HEK293 (cell line): Measurements from ENCODE around the gene APOC3.

Experiments used
- CTCF ChIA-PET: fragments of 350-600 bp; formaldehyde crosslinking; extraction: SDS; loops from one replicate; lab custom pipeline; 2021; ENCODE audit warnings: antibody characterized with exemption; lab: Yijun Ruan, JAX
- POLR2A ChIA-PET: fragments of 300-600 bp; formaldehyde crosslinking; extraction: SDS; loops from one replicate; lab custom pipeline; 2020; ENCODE audit warnings: antibody characterized with exemption, inconsistent platforms; lab: Yijun Ruan, JAX
- H3K27ac ChIP-seq: fragments of 200-500 bp; sonication (Bioruptor generic); 2 replicates; pipeline ENCODE4 v1.5.1; 2014; ENCODE audit warnings: low read depth, low read length, control low read depth, inconsistent platforms; ENCODE audit errors: extremely low read depth
- H3K36me3 ChIP-seq, 2 experiments: fragments of 200-500 bp in 1 of 2; sonication (Bioruptor generic) in 1 of 2; 1 replicate in 1 of 2; 2 replicates in 1 of 2; pipeline ENCODE4 v1.5.1; 2014 to 2017; ENCODE audit warnings: inconsistent platforms in 2 of 2, low read length in 2 of 2; ENCODE audit not compliant: control insufficient read depth in 2 of 2, insufficient read depth in 1 of 2
- H3K4me1 ChIP-seq: fragments of 200-500 bp; sonication (Bioruptor generic); 2 replicates; pipeline ENCODE4 v1.5.1; 2014; ENCODE audit warnings: mild to moderate bottlenecking, low read length, inconsistent platforms; ENCODE audit not compliant: control insufficient read depth, insufficient read depth
- H3K4me3 ChIP-seq: 2 replicates; pipeline ENCODE4 v1.5.1; 2011; ENCODE audit warnings: low read depth, mild to moderate bottlenecking, control low read depth, low read length, moderate library complexity
- H3K9me3 ChIP-seq: fragments of 200-500 bp; sonication (Bioruptor generic); 2 replicates; pipeline ENCODE4 v1.5.1; 2014; ENCODE audit warnings: low read depth, low read length, inconsistent platforms; ENCODE audit not compliant: control insufficient read depth, insufficient read depth
- HOXA7 ChIP-seq: sonication (generic); formaldehyde crosslinking; IDR thresholded peaks from 2 replicates; pipeline ENCODE4 v1.8.1; 2022; ENCODE audit warnings: missing genetic modification reagents, borderline replicate concordance
- KLF16 ChIP-seq: fragments of 450-650 bp; formaldehyde crosslinking; IDR thresholded peaks from 2 replicates; pipeline ENCODE4 v1.5.1; 2017; ENCODE audit warnings: missing biosample characterization, missing genetic modification characterization
- SETDB1 ChIP-seq: IDR thresholded peaks from one replicate; pipeline ENCODE4 v1.6.1; 2017; ENCODE audit warnings: mild to moderate bottlenecking, low read length, moderate library complexity, mixed read lengths; ENCODE audit not compliant: insufficient read length
- SP2 ChIP-seq: fragments of 450-650 bp; formaldehyde crosslinking; IDR thresholded peaks from 2 replicates; pipeline ENCODE4 v1.5.1; 2016; ENCODE audit warnings: missing biosample characterization, missing genetic modification characterization
- ZBTB17 ChIP-seq: fragments of 450-650 bp; formaldehyde crosslinking; IDR thresholded peaks from 2 replicates; pipeline ENCODE4 v1.5.1; 2016; ENCODE audit warnings: missing biosample characterization, missing genetic modification characterization
- ZNF175 ChIP-seq: fragments of 450-650 bp; formaldehyde crosslinking; IDR thresholded peaks from 2 replicates; pipeline ENCODE4 v1.5.1; 2016; ENCODE audit warnings: missing biosample characterization, missing genetic modification characterization
- ZNF221 ChIP-seq: fragments of 450-650 bp; formaldehyde crosslinking; IDR thresholded peaks from 2 replicates; pipeline ENCODE4 v1.5.1; 2017; ENCODE audit warnings: missing biosample characterization, missing genetic modification characterization, borderline replicate concordance
- ZNF266 ChIP-seq: fragments of 450-650 bp; formaldehyde crosslinking; IDR thresholded peaks from 2 replicates; pipeline ENCODE4 v1.5.1; 2016; ENCODE audit warnings: missing biosample characterization, missing genetic modification characterization, low read depth
- ZNF423 ChIP-seq: fragments of 450-650 bp; formaldehyde crosslinking; IDR thresholded peaks from 2 replicates; pipeline ENCODE4 v1.5.1; 2016; ENCODE audit warnings: missing biosample characterization, missing genetic modification characterization
- ZNF449 ChIP-seq: fragments of 450-650 bp; formaldehyde crosslinking; IDR thresholded peaks from 2 replicates; pipeline ENCODE4 v1.5.1; 2017; ENCODE audit warnings: missing biosample characterization, mild to moderate bottlenecking, missing genetic modification characterization, moderate library complexity
- ZNF488 ChIP-seq: fragments of 450-650 bp; formaldehyde crosslinking; IDR thresholded peaks from 2 replicates; pipeline ENCODE4 v1.5.1; 2016; ENCODE audit warnings: missing biosample characterization, missing genetic modification characterization
- ZNF596 ChIP-seq: fragments of 450-650 bp; IDR thresholded peaks from 2 replicates; pipeline ENCODE4 v1.5.0; 2018; ENCODE audit warnings: missing biosample characterization, mild to moderate bottlenecking, missing genetic modification characterization, moderate library complexity
- ZNF654 ChIP-seq: fragments of 450-650 bp; formaldehyde crosslinking; IDR thresholded peaks from 2 replicates; pipeline ENCODE4 v1.5.1; 2016; ENCODE audit warnings: low read depth, missing biosample characterization, missing genetic modification characterization
- ZNF660 ChIP-seq: fragments of 450-650 bp; IDR thresholded peaks from 2 replicates; pipeline ENCODE4 v1.5.1; 2018; ENCODE audit warnings: missing biosample characterization, mild to moderate bottlenecking, missing genetic modification characterization
- ZNF704 ChIP-seq: fragments of 450-650 bp; formaldehyde crosslinking; IDR thresholded peaks from 2 replicates; pipeline ENCODE4 v1.5.1; 2016; ENCODE audit warnings: missing biosample characterization, missing genetic modification characterization
- ZNF76 ChIP-seq: fragments of 450-650 bp; formaldehyde crosslinking; IDR thresholded peaks from 2 replicates; pipeline ENCODE4; 2016; ENCODE audit warnings: low read depth, missing biosample characterization, missing genetic modification characterization, borderline replicate concordance
- TF ChIP-seq, protein P1 (sequence below): fragments of 450-650 bp; formaldehyde crosslinking; conservative IDR thresholded peaks from 2 replicates; pipeline ENCODE4 v1.5.1; 2016; ENCODE audit warnings: low read depth, missing biosample characterization, missing genetic modification characterization

The APOC3 gene

DNA sequence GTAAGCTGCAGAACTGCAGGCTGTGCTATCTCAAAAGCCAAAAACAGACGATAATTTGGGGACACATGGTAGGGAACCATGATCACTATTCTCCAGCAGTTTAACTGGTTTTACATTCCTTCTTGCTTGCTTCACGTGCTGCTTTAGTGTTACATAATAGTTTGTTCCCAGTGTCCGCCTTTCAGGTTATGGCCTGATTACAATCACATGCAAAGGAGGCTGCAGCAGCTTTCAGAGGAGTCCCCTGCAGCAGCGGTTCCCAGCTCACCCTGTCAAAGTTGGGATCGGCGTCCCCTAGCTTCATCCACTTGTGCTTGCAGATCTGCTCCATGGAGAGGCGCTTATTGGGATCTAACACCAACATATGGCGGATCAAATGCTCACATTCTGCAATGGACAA lies 46.9 kb downstream of the APOC3 start:
- Histone ChIP-seq H3K4me1 (no peaks in the 10 kb centered on the region), H3K27ac (no peak overlapping the region), H3K4me3 (no peak overlapping the region), H3K36me3 (peaks cover 0 to 49% of the 10 kb centered on the region in 2 experiments; a peak in 1 of 3 replicates), H3K9me3 (no peaks in the 10 kb centered on the region)
- TF ChIP-seq ZNF449 (tag by site-specific recombination) (no peak), ZNF175 (tag by site-specific recombination) (no peak), ZNF704 (tag by site-specific recombination) (no peak), HOXA7 (CRISPR knock-in tag) (no peak), ZNF423 (no peak), ZNF76 (tag by site-specific recombination) (no peak), ZBTB17 (no peak), ZNF221 (tag by site-specific recombination) (no peak), SETDB1 (no peak)
- TF ChIP-seq, protein P1, sequence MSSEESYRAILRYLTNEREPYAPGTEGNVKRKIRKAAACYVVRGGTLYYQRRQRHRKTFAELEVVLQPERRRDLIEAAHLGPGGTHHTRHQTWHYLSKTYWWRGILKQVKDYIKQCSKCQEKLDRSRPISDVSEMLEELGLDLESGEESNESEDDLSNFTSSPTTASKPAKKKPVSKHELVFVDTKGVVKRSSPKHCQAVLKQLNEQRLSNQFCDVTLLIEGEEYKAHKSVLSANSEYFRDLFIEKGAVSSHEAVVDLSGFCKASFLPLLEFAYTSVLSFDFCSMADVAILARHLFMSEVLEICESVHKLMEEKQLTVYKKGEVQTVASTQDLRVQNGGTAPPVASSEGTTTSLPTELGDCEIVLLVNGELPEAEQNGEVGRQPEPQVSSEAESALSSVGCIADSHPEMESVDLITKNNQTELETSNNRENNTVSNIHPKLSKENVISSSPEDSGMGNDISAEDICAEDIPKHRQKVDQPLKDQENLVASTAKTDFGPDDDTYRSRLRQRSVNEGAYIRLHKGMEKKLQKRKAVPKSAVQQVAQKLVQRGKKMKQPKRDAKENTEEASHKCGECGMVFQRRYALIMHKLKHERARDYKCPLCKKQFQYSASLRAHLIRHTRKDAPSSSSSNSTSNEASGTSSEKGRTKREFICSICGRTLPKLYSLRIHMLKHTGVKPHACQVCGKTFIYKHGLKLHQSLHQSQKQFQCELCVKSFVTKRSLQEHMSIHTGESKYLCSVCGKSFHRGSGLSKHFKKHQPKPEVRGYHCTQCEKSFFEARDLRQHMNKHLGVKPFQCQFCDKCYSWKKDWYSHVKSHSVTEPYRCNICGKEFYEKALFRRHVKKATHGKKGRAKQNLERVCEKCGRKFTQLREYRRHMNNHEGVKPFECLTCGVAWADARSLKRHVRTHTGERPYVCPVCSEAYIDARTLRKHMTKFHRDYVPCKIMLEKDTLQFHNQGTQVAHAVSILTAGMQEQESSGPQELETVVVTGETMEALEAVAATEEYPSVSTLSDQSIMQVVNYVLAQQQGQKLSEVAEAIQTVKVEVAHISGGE (tag by site-specific recombination), result no peak
- CTCF ChIA-PET, result interaction anchor here (11.0 kb wide), 1 partner anchor 231 kb away, joined by 96 read pairs; no protein-coding TSS in a partner anchor
- POLR2A ChIA-PET, result no interaction called here

GRCh38 chr11:116879800-116880625 lies 50.3 kb downstream of the APOC3 start:
- Histone ChIP-seq H3K4me1 (no peaks in the 10 kb centered on the region), H3K27ac (no peak overlapping the region), H3K4me3 (no peak overlapping the region), H3K9me3 (no peaks in the 10 kb centered on the region), H3K36me3 (peaks cover 0 to 21% of the 10 kb centered on the region in 2 experiments; a peak in 1 of 3 replicates)
- CTCF ChIA-PET, result interaction anchor here (0.6 to 11.0 kb wide), 34 partner anchors 9 to 1598 kb away, joined by 3 to 96 read pairs (median 4); partner anchors contain the start of gene APOA5
- POLR2A ChIA-PET, result interaction anchor here (1.0 kb wide), 1 partner anchor 226 kb away, joined by 3 read pairs; no protein-coding TSS in a partner anchor
- TF ChIP-seq ZNF488 (no peak), ZNF654 (tag by site-specific recombination) (peak; percentile 71), ZNF660 (tag by site-specific recombination) (0 out of 2 replicates have a peak, but pooled peaks have one; percentile 23), ZNF266 (tag by site-specific recombination) (no peak), SP2 (tag by site-specific recombination) (no peak), KLF16 (tag by site-specific recombination) (no peak), ZNF596 (tag by site-specific recombination) (no peak)
